GM12864 (cell line): ENCODE measurements around the gene SLC7A4.
A peak's percentile ranks its signal among the peaks of the same experiment; 100 is the strongest.

Source experiments
- DNase-seq: peaks from one replicate; pipeline ENCODE4 v3.0.0-alpha.2; 2011; ENCODE audit warnings: low read depth
- H3K4me3 ChIP-seq: 2 replicates; pipeline ENCODE4 v1.5.1; 2011; ENCODE audit warnings: mild to moderate bottlenecking, low read depth, low read length, control low read depth
- CTCF ChIP-seq: IDR thresholded peaks from 2 replicates; pipeline ENCODE4 v1.5.1; 2011; ENCODE audit warnings: low read depth, mild to moderate bottlenecking, moderate library complexity, low read length, control low read depth, inconsistent platforms; ENCODE audit errors: missing control alignments

The SLC7A4 gene

GRCh38 chr22:21025763-21026755 is 6.3 kb downstream of the SLC7A4 start:
- H3K4me3 ChIP-seq: no peak overlapping the region
- no peak for TF ChIP-seq CTCF
- no peak for DNase-seq

- TF ChIP-seq CTCF: no peak
- H3K4me3 ChIP-seq: no peak overlapping the region
- no peak for DNase-seq
These were observed 7.1 kb downstream of the SLC7A4 start for GRCh38 chr22:21025266-21025665.

- no peak for DNase-seq
- no peak overlapping the region for H3K4me3 ChIP-seq
- TF ChIP-seq CTCF: peak; percentile 47
These were observed 9.3 kb downstream of the SLC7A4 start for GRCh38 chr22:21022955-21023614.

- no peak overlapping the region for H3K4me3 ChIP-seq
These were observed 9.9 kb downstream of the SLC7A4 start for GRCh38 chr22:21022507-21022906.

GRCh38 chr22:21020802-21021429 is 11.4 kb downstream of the SLC7A4 start:
- DNase-seq: no peak
- TF ChIP-seq CTCF: peak; percentile 68
- H3K4me3 ChIP-seq: no peak overlapping the region

More at GRCh38 chr22:21022507-21022906, 9.9 kb downstream of the SLC7A4 start:
- no peak for DNase-seq
- TF ChIP-seq CTCF: no peak

GRCh38 chr22:21018314-21018713 is 14.0 kb downstream of the SLC7A4 start:
- TF ChIP-seq CTCF: no peak

More at GRCh38 chr22:21018314-21018713, 14.0 kb downstream of the SLC7A4 start:
- no peak overlapping the region for H3K4me3 ChIP-seq
- DNase-seq: no peak
